NCI-H1694 treated with DMSO at 0.1 percent for 48 hours (cell line): ENCODE results near the gene ERP44.
"Not testable (repeated sequence)": the region's sequence is repeated elsewhere in the genome, so short reads cannot be mapped to it uniquely, and the experiment has no call there.

Experiments
- DNase-seq: peaks from one replicate; lab custom pipeline; 2025; lab: John Stamatoyannopoulos, UW

The ERP44 gene

DNA sequence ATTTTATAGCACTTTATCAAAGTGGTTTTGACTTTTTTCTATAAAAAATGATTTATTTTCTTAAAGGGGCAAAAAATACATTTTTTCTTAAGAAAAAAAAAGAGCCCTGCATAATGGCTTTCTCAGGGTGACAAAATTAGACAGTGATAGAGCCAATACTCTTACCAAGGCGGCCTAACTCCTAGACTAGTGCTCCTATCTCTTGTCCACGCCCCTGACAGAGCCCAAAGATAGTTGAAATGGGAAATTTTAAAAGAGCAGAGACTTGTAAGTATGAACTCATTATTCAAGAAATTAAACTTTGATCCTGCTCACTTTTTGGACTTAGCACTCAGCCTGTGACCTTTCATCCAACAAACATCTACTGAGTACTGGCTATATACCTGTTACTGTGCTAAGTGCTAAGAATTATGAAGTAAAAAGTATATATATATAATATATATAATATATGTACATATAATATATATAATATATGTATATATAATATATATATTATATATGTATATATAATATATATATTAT is 1.4 kb upstream of the ERP44 start:
- no peak for DNase-seq

GRCh38 chr9:100099722-100100042 is 882 bp upstream of the ERP44 start:
- peak; percentile 10 for DNase-seq

GRCh38 chr9:100098046-100098886 is 534 bp downstream of the ERP44 start:
- peak; percentile 39 for DNase-seq

GRCh38 chr9:100096378-100096916 is 2.4 kb downstream of the ERP44 start:
- no peak for DNase-seq

- DNase-seq: not testable (repeated sequence)
Observed at GRCh38 chr9:100094411-100094810, 4.4 kb downstream of the ERP44 start.

DNA sequence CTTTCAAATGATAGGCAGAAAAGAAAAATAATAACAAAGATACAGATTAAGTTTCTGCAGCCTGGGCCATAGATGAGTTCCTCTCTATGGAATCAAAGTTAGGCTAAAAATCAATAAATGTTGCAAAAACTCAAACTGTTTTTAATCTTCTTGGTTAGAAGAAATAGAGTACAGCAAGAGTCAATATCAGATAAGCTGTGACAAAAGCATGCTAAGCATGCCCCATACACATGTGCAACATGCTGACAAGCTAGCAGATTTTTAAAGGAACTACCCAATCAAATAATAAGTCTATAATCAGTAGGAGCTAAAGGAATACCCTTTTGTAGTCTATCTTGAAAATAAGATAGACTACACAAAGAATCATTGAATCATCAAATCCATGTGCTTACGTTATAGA is 6.7 kb downstream of the ERP44 start:
- DNase-seq: no peak

- no peak for DNase-seq
Observed at GRCh38 chr9:100091650-100092049, 7.2 kb downstream of the ERP44 start.

- DNase-seq: no peak
Observed at GRCh38 chr9:100090880-100091279, 7.9 kb downstream of the ERP44 start.

- no peak for DNase-seq
Observed at GRCh38 chr9:100088202-100088601, 10.6 kb downstream of the ERP44 start.

DNA sequence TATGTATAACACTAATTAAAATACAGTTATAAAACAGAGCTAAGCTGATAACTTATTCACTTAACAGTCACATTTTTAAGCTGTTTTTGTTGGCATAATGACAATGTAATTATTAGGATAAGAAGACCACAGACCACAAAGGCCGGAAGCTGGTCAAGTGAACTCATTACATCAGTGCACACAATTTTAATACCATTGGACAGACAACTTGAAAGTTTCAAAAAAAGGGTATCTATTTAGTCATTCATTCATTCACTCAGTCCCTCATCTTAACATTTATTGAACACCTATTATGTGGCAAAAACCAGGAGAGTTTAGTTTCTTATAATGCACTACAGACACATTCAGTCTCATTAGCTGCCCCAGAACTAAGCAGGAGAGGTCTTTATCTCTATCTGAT is 11.6 kb downstream of the ERP44 start:
- no peak for DNase-seq

DNA sequence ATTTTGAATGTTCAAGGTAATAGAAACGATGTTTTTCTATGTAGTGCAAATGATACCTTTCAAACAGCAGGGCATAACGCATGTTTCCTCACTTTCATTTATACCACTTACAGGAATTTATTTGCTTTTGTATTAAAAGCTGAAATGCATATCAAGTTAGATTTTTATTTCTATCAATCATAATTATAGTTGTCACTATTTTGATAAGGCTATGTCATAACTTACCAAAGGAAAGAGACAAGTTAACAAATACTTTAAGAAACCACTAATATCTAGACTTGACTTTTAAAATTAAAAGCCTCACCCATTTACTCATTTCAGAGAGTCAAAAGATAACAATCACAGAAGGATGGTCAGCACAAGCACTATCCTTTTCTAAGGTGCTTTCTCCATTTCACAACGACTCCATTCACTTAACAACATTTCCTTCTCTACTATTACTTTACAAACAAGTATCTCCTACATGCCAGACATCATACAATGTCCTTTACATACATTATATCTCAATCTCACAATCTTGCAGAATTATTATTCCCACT is 12.6 kb downstream of the ERP44 start:
- no peak for DNase-seq

- DNase-seq: no peak
Observed at GRCh38 chr9:100084734-100085133, 14.1 kb downstream of the ERP44 start.

- DNase-seq: no peak
Observed at GRCh38 chr9:100084128-100084453, 14.7 kb downstream of the ERP44 start.

DNA sequence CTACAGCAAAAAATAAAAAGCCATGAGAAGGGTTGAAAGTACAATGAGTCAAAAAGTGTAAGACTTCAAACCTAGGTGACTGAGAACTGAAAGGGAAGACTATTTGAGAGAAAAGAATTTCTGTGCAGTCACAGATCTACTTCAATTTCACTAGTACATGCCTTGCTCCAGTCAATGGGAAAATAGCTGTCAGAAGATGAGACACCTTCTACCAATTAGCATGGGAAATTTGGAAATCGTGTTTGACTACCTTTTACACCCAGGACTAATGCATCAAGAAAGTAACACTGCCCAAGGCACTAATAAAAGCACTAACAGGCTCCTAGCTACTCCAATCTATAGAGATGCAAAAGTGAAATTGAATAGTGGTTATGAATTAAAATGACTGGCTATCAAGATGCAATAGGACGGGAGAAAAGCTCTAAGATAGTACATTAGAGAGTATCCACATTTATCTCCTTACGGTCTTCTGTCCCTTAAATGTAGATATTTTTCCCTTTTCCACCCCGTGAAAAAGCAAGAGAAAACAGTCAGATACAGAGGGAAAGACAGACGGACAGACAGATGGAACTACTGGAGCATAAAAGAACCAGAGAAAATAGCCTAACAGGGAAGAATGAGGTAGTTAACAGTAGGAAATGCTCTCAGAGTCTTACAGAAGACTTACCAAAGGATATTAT is 15.2 kb downstream of the ERP44 start:
- peak; percentile 27 for DNase-seq

GRCh38 chr9:100082782-100083181 is 16.0 kb downstream of the ERP44 start:
- DNase-seq: no peak

DNA sequence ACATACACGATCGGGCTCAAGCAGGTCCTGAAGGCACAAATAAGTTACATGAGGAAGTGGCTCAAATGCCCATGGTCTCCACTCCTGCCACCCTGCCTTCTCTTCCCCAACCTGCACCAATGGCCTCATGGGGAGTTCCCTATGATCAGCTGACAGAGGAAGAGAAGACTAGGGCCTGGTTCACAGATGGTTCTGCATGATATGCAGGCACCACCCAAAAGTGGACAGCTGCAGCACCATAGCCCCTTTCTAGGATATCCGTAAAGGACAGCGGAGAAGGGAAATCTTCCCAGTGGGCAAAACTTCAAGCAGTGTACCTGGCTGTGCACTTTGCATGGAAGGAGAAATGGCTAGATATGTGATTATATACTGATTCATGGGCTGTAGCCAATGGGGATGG is 22.5 kb downstream of the ERP44 start:
- DNase-seq: not testable (repeated sequence)

DNA sequence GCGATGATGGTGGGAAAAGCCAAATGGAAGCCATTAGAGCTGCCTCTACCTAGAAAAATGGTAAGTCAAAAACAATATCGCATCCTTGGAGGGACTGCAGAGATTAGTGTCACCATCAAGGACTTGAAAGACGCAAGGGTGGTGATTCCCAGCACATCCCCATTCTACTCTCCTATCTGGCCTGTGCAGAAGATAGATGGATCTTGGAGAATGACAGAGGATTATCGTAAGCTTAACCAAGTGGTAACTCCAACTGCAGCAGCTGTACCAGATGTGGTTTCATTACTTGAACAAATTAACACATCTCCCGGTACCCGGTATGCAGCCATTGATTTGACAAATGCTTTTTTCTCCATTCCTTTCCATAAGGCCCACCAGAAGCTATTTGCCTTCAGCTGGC is 23.8 kb downstream of the ERP44 start:
- no peak for DNase-seq

GRCh38 chr9:100074093-100074492 is 24.7 kb downstream of the ERP44 start:
- DNase-seq: no peak

- no peak for DNase-seq
Observed at GRCh38 chr9:100072805-100073204, 26.0 kb downstream of the ERP44 start.

DNA sequence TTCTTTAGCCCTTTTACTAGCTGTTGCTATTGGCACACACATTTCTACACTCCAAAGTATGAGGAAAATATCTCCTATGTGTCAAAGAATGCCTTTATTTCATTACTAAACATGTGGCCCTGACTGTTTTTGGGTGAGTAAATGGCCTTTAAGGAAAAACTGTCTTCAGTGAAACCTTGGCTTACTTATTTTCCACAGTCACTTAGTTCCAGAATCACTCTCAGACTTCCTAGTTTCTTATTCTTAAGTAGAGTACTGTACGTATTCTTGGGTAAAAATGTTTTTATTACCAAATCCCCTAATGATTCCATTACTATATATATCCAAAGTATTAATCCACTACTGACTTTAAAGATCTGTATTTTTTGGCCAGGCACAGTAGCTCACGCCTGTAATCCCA is 27.5 kb downstream of the ERP44 start:
- DNase-seq: no peak

DNA sequence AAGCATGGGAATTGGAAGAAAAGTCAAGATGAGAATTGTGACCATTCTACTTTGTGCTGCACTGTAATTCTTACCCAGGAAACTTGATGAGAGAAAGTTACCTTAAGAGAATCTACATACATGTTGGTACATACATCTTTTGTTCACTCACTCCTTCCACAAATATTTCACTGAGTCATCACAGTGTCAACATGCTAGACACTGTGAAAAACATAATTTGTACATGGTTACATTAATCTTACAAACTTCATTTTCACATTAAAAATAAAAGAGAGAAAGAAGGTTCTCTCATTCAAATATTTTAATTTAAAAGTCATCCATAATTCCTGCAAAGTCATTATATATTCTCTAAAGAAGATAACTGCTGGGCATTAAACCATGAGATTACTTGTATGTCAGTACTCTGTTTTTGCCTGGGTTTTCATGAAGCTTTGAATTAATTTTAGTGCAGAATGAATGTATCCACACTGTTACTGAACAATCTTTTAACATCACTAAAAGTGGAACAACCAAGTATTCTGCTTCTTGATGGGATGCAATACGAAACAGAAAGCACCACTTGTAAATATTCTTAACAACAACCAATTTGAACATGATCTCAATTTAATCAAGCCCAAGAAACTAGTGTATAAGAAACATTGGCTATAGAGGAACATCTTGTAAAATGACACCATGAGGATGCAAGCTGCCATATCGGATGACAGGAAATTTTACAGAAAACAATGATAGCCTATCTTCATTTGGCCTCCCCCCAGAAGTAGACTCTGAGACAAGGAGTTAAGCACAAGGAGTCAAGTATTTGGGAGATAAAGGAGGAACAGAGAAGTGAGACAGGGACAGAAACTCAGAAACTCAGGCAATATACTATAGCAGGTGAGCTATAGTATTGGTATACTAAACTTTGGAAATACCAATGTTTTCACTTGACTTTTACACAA is 28.4 kb downstream of the ERP44 start:
- no peak for DNase-seq

DNA sequence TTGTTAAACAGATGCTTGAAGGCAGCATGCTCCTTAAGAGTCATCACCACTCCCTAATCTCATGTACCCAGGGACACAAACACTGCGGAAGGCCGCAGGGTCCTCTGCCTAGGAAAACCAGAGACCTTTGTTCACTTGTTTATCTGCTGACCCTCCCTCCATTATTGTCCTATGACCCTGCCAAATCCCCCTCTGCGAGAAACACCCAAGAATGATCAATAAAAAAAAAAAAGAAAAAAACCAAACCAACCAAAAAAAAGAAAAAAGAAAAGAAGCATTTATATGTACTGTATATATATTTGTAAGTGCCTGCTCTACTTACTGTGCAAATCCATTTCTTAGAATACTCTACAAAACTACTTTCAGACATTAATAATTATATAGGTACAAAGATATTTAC is 29.7 kb downstream of the ERP44 start:
- not testable (repeated sequence) for DNase-seq
